Mesendoderm (in vitro differentiated cells): Measurements from ENCODE around the gene TCF4. TPM values are rescaled to one million over a fixed set of nuclear protein-coding genes. Genes with fewer than 3 reads are reported as not detected.

Source experiments
- DNase-seq: peaks from one replicate; pipeline ENCODE4 v3.0.0; 2013
- H2AK5ac ChIP-seq: 2 replicates; pipeline ENCODE4 v1.6.1; 2013; ENCODE audit warnings: low read length, inconsistent platforms
- H2BK120ac ChIP-seq: 2 replicates; pipeline ENCODE4 v1.6.1; 2013; ENCODE audit warnings: low read depth, mild to moderate bottlenecking, low read length, moderate library complexity, mixed read lengths
- H2BK15ac ChIP-seq: replicated peaks from 2 replicates; pipeline ENCODE4 v1.6.1; 2013; ENCODE audit warnings: low read depth, mild to moderate bottlenecking, moderate library complexity
- H2BK5ac ChIP-seq: 2 replicates; pipeline ENCODE4 v1.6.1; 2013; ENCODE audit warnings: low read length, inconsistent platforms
- H3K18ac ChIP-seq: 2 replicates; pipeline ENCODE4 v1.6.1; 2013; ENCODE audit warnings: mild to moderate bottlenecking, low read length, mixed read lengths
- H3K23ac ChIP-seq: one replicate; pipeline ENCODE4 v1.6.1; 2013; ENCODE audit warnings: low read length
- H3K27ac ChIP-seq: 2 replicates; pipeline ENCODE4 v1.5.1; 2013; ENCODE audit warnings: low read depth, mild to moderate bottlenecking, inconsistent platforms, low read length, moderate library complexity
- H3K27me3 ChIP-seq: 2 replicates; pipeline ENCODE4 v1.6.1; 2013; ENCODE audit warnings: low read length, control low read depth, mild to moderate bottlenecking, inconsistent platforms; ENCODE audit not compliant: insufficient read depth, poor library complexity
- H3K36me3 ChIP-seq: 2 replicates; pipeline ENCODE4 v1.6.1; 2013; ENCODE audit warnings: low read length, inconsistent platforms; ENCODE audit not compliant: control insufficient read depth, insufficient read depth
- H3K4ac ChIP-seq: one replicate; pipeline ENCODE4 v1.6.1; 2013; ENCODE audit warnings: low read depth, mild to moderate bottlenecking, low read length, moderate library complexity
- H3K4me1 ChIP-seq: 2 replicates; pipeline ENCODE4 v1.6.1; 2013; ENCODE audit warnings: low read depth, low read length, inconsistent platforms; ENCODE audit not compliant: control insufficient read depth
- H3K4me2 ChIP-seq: 2 replicates; pipeline ENCODE4 v1.6.1; 2013; ENCODE audit warnings: low read length
- H3K4me3 ChIP-seq: 2 replicates; pipeline ENCODE4 v1.5.1; 2013; ENCODE audit warnings: mild to moderate bottlenecking, low read length
- H3K56ac ChIP-seq: one replicate; pipeline ENCODE4 v1.6.1; 2013; ENCODE audit warnings: low read length
- H3K79me1 ChIP-seq: 2 replicates; pipeline ENCODE4 v1.6.1; 2013; ENCODE audit warnings: low read length, inconsistent platforms
- H3K79me2 ChIP-seq: 2 replicates; pipeline ENCODE4 v1.6.1; 2013; ENCODE audit warnings: mild to moderate bottlenecking, low read length; ENCODE audit not compliant: control insufficient read depth, insufficient read depth
- H3K9ac ChIP-seq: 2 replicates; pipeline ENCODE4 v1.6.1; 2013; ENCODE audit warnings: low read length, inconsistent platforms
- H4K5ac ChIP-seq: one replicate; pipeline ENCODE4 v1.6.1; 2013; ENCODE audit warnings: low read length
- H4K8ac ChIP-seq: one replicate; pipeline ENCODE4 v1.6.1; 2013; ENCODE audit warnings: low read depth, mild to moderate bottlenecking, control low read depth, low read length, moderate library complexity
- WGBS: extraction: QIAGEN DNeasy Blood & Tissue Kit; methylation state at CpG from one replicate; pipeline ENCODE4 v1.1.7; 2013; ENCODE audit warnings: low lambda C conversion rate, missing lambda C conversion rate; ENCODE audit not compliant: insufficient coverage; ENCODE audit errors: extremely low coverage; 5-methylcytosine and 5-hydroxymethylcytosine counted together
- polyA plus RNA-seq, 2 experiments: library from polyadenylated mRNA; stranded (reverse); fragments of 200-250 nt; gene quantifications; one replicate each; pipeline ENCODE4 v1.2.3, GENCODE V29; 2013

Gene TCF4
- polyA plus RNA-seq (2013, experiment 1 of 2) = 76.2 TPM
- 77.5 TPM for polyA plus RNA-seq (2013, experiment 2 of 2)

DNA sequence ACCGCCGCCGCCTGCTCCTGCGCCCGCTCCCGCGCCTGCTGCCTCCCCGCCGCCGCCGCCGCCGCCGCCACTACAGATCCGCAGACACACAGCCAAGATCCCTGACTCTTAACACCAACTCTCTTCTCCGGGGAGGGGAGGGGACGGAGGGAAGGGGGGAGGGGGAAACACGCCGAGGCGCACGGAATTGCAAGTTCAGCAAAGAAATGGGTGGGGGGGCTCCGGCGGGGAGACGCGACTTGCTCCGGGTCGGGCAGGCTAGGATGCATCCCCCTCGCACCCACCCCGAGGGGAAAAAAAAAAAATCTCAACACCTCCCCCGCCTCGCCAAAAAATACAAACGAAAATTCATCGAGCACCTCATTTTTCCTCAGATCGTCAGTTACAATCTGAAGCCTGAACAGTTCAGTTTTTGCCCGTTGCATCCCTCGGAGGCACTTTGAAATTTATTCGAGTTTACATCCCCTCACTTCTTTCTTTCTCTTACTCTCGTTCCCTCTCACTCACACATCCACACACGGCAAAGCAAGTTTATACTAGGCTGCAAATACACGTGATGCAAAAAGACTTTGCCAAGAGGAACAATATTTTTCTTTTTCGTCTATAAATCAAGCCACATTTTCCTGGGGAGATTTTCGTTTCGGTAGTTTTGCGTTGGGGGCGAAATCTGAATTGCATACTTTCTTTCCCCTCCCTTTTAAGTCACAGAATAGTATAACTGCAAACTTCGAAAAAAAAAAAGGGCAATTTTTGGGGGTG lies at the start of gene TCF4:
Gene TCF4 (minus strand): TSS at position 82 of the 759 bp plus-strand sequence. CDS start 1,076 bp downstream, outside the sequence.
- peak within 1 kb of the TSS; percentile 98 for H2BK120ac ChIP-seq
- H3K27ac ChIP-seq = peak within 1 kb of the TSS; percentile 93
- no CpG with 5 or more reads among the region's 46 CpGs for WGBS
- peak within 1 kb of the TSS; percentile 91 for H3K56ac ChIP-seq
- peak within 1 kb of the TSS; percentile 86 for H3K9ac ChIP-seq
- no peaks in the 10 kb centered on the region for H3K27me3 ChIP-seq
- peak within 1 kb of the TSS; percentile 10 for H2BK5ac ChIP-seq
- peak within 1 kb of the TSS; percentile 98 for H4K8ac ChIP-seq
- peak; percentile 90 for DNase-seq
- H3K4ac ChIP-seq = peak within 1 kb of the TSS; percentile 99
- peak within 1 kb of the TSS; percentile 98 for H3K18ac ChIP-seq
- H4K5ac ChIP-seq = no peak within 1 kb of the TSS
- no peaks in the 10 kb centered on the region for H3K79me1 ChIP-seq
- no peak within 1 kb of the TSS for H3K23ac ChIP-seq
- H3K4me1 ChIP-seq = no peaks in the 10 kb centered on the region
- no peak within 1 kb of the TSS for H2AK5ac ChIP-seq
- H3K79me2 ChIP-seq = peaks cover 27% of the 10 kb centered on the region
- H2BK15ac ChIP-seq = peak within 1 kb of the TSS; percentile 79
- peak within 1 kb of the TSS; percentile 28 for H3K4me2 ChIP-seq
- peak within 1 kb of the TSS; percentile 86 for H3K4me3 ChIP-seq
- no peaks in the 10 kb centered on the region for H3K36me3 ChIP-seq

DNA sequence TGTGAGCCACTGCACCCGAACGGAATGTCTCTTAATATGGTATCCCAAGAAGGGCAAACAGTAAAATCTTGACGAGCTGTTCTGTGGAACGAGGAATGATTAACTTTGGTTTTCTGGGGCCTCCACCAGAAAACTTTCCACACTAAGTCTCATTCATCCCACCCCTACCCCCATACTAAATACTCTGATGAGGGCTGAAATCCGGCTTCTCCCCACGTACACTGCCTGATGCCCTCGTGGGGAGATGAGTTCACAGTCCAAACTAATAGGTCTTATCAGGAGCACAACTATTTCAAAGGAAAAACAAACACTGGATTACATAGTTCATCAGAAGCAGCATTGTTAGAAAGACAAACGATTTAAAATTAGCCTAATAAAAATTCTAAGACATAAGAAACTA lies 49.2 kb upstream of the TCF4 start:
- Histone ChIP-seq H3K4me3 (no peak overlapping the region), H4K5ac (no peak overlapping the region), H3K4ac (no peak overlapping the region), H2AK5ac (no peak overlapping the region), H3K56ac (no peak overlapping the region), H3K18ac (no peak overlapping the region), H4K8ac (no peak overlapping the region), H3K27ac (no peak overlapping the region), H3K79me1 (no peaks in the 10 kb centered on the region), H3K27me3 (no peaks in the 10 kb centered on the region), H2BK5ac (no peak overlapping the region), H3K79me2 (no peaks in the 10 kb centered on the region), H3K23ac (no peak overlapping the region), H3K4me1 (no peaks in the 10 kb centered on the region), H3K36me3 (no peaks in the 10 kb centered on the region), H3K4me2 (no peak overlapping the region), H3K9ac (no peak overlapping the region), H2BK120ac (no peak overlapping the region), H2BK15ac (no peak overlapping the region)
- DNase-seq = no peak
- no CpG with 5 or more reads among the region's 8 CpGs for WGBS

DNA sequence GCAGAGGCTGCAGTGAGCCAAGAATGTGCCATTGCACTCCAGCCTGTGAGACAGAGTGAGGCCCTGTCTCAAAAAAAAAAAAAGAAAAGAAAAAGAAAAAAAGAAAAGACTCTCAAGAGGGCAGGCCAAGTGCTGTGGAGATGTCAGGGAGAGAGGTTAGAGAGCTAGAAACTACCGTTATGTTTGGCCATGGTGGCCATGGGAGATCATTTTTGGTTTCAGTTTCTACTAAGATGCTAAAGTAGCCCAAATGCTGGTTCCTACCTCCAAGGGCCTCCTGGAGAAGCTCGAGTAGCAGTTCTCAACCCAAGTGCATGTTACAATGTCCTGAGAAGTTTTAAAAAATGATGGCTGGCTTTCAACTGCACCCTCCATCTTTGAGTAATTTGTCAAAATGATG lies 47.4 kb upstream of the TCF4 start:
- Histone ChIP-seq H3K23ac (no peak overlapping the region), H2BK15ac (no peak overlapping the region), H2BK5ac (no peak overlapping the region), H3K9ac (no peak overlapping the region), H3K27me3 (no peaks in the 10 kb centered on the region), H3K36me3 (no peaks in the 10 kb centered on the region), H3K79me2 (no peaks in the 10 kb centered on the region), H3K18ac (no peak overlapping the region), H3K4me2 (no peak overlapping the region), H3K79me1 (no peaks in the 10 kb centered on the region), H4K5ac (no peak overlapping the region), H3K27ac (no peak overlapping the region), H3K4me3 (no peak overlapping the region), H2AK5ac (no peak overlapping the region), H4K8ac (no peak overlapping the region), H3K56ac (no peak overlapping the region), H2BK120ac (no peak overlapping the region), H3K4me1 (no peaks in the 10 kb centered on the region), H3K4ac (no peak overlapping the region)
- no CpG with 5 or more reads among the region's 2 CpGs for WGBS
- DNase-seq = no peak

DNA sequence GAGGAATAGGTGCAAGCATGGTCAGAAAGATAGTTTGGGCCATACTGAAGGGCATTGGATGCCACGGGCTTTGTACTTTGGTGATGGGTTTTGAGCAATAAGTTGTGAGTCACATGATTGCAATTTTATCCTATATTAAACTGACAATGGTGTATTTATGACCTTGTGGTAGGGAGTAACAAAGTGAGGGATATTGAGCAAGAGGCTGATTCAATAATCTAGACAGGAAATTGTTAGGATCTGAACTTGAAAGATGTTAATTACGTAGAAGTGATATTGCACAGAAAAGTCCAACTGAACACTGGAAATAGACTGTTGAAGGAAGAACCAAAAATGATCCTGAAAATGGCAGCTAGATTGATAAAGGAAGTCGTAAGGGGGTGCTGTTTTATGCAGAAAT lies 46.6 kb upstream of the TCF4 start:
- Histone ChIP-seq H3K18ac (no peak overlapping the region), H3K79me1 (no peaks in the 10 kb centered on the region), H3K4me2 (no peak overlapping the region), H3K4me3 (no peak overlapping the region), H4K5ac (no peak overlapping the region), H3K23ac (no peak overlapping the region), H3K4ac (no peak overlapping the region), H2BK5ac (no peak overlapping the region), H2BK120ac (no peak overlapping the region), H3K56ac (no peak overlapping the region), H3K36me3 (no peaks in the 10 kb centered on the region), H3K27ac (no peak overlapping the region), H3K4me1 (no peaks in the 10 kb centered on the region), H3K9ac (no peak overlapping the region), H4K8ac (no peak overlapping the region), H2BK15ac (no peak overlapping the region), H3K27me3 (no peaks in the 10 kb centered on the region), H3K79me2 (no peaks in the 10 kb centered on the region), H2AK5ac (no peak overlapping the region)
- DNase-seq = no peak
- whole genome bisulfite sequencing = no CpG with 5 or more reads among the region's 3 CpGs

DNA sequence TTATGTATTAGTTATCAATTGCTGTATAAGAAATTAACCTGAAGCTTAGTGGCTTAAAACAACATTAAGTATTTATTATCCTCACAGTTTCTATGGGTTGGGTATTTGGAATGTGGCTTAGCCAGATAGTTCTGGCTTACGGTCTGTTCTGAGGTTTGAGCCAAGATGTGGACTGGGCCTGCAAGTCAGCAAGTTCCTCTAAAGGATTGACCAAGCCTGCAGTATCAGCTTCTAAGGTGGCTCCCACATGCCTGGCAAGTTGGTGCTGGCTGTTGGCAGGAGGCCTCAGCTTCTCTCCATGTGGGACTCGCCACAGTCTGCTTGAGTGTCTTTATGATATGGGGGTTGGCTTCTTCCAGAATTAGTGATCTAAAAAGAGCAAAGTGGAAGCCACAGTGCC lies 45.0 kb upstream of the TCF4 start:
- H3K79me2 ChIP-seq = no peaks in the 10 kb centered on the region
- no peak overlapping the region for H2AK5ac ChIP-seq
- no peak overlapping the region for H3K18ac ChIP-seq
- H3K4me1 ChIP-seq = no peaks in the 10 kb centered on the region
- DNase-seq = no peak
- H2BK15ac ChIP-seq = no peak overlapping the region
- H3K4ac ChIP-seq = no peak overlapping the region
- H3K4me3 ChIP-seq = no peak overlapping the region
- H3K36me3 ChIP-seq = no peaks in the 10 kb centered on the region
- no peak overlapping the region for H4K8ac ChIP-seq
- H3K9ac ChIP-seq = no peak overlapping the region
- H2BK5ac ChIP-seq = no peak overlapping the region
- H3K27me3 ChIP-seq = no peaks in the 10 kb centered on the region
- no peak overlapping the region for H4K5ac ChIP-seq
- no peak overlapping the region for H3K56ac ChIP-seq
- no peak overlapping the region for H3K23ac ChIP-seq
- H3K4me2 ChIP-seq = no peak overlapping the region
- no CpG with 5 or more reads among the region's 2 CpGs for WGBS
- no peak overlapping the region for H3K27ac ChIP-seq
- H3K79me1 ChIP-seq = no peaks in the 10 kb centered on the region
- no peak overlapping the region for H2BK120ac ChIP-seq

DNA sequence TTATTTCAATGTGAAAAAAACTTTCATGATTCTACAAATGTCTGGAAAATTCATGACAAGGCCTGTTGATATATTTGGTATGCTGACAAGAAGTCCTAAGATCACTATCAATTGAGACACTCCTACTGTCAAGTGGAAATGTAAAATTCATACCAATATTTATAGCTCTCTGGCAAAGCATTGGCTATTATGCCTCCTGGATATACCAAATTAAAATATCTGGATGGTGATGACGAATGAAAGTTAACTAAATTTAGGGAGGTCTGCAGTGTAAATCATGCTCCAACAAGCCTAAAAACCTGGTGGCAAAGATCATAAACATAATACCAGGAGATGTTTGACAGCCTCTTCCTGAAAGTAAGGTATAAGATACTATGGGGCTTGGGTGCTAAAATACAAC lies 41.1 kb upstream of the TCF4 start:
- no peak overlapping the region for H3K4me2 ChIP-seq
- WGBS = no CpG with 5 or more reads among the region's 1 CpG

More for the DNA sequence above, 41.1 kb upstream of the TCF4 start:
- no peak overlapping the region for H2BK5ac ChIP-seq
- no peaks in the 10 kb centered on the region for H3K4me1 ChIP-seq
- no peak overlapping the region for H3K4ac ChIP-seq
- no peaks in the 10 kb centered on the region for H3K36me3 ChIP-seq
- no peak overlapping the region for H4K8ac ChIP-seq
- H2BK120ac ChIP-seq = no peak overlapping the region
- H4K5ac ChIP-seq = no peak overlapping the region
- no peak overlapping the region for H3K9ac ChIP-seq
- no peaks in the 10 kb centered on the region for H3K79me1 ChIP-seq
- no peak overlapping the region for H3K4me3 ChIP-seq
- H3K27me3 ChIP-seq = no peaks in the 10 kb centered on the region
- no peak overlapping the region for H3K23ac ChIP-seq
- H3K79me2 ChIP-seq = no peaks in the 10 kb centered on the region
- H2AK5ac ChIP-seq = no peak overlapping the region
- no peak overlapping the region for H2BK15ac ChIP-seq
- H3K18ac ChIP-seq = no peak overlapping the region
- no peak overlapping the region for H3K27ac ChIP-seq
- no peak overlapping the region for H3K56ac ChIP-seq
- DNase-seq = no peak
